H1 (cell line): ENCODE data around the gene SEMA3C. TPM values are rescaled to one million over a fixed set of nuclear protein-coding genes. Genes with fewer than 3 reads are reported as not detected.

Source experiments
- CTCF ChIA-PET: fragments of 300-600 bp; sonication (Branson Sonifier 250); formaldehyde crosslinking; loops from one replicate; lab custom pipeline; 2021; ENCODE audit not compliant: partially characterized antibody; lab: Charles Lee
- POLR2A ChIA-PET: fragments of 300-600 bp; sonication (Branson Sonifier 250); formaldehyde crosslinking; loops from one replicate; lab custom pipeline; 2021; ENCODE audit warnings: inconsistent platforms; ENCODE audit not compliant: partially characterized antibody; lab: Charles Lee
- DNase-seq, 2 experiments: peaks; one replicate each; pipeline versions ENCODE4 v3.0.0 to v3.0.0-alpha.2; 2010 to 2022; ENCODE audit warnings: low spot score in 2 of 2, low read depth in 1 of 2, mixed read lengths in 1 of 2
- FAIRE-seq: peaks from 2 replicates; lab custom pipeline; 2011; peaks lifted over from hg19 to GRCh38; lab: Jason Lieb, UNC
- H2AFZ ChIP-seq: 2 replicates; pipeline ENCODE4 v1.8.1; 2012; ENCODE audit warnings: low read length, inconsistent platforms
- H2AK5ac ChIP-seq: 2 replicates; pipeline ENCODE4 v1.6.1; 2013; ENCODE audit warnings: low read depth, low read length
- H2BK120ac ChIP-seq: replicated peaks from 2 replicates; pipeline ENCODE3; 2013; ENCODE audit warnings: low read depth, low read length, inconsistent platforms
- H2BK12ac ChIP-seq: 2 replicates; pipeline ENCODE4 v1.6.1; 2013; ENCODE audit warnings: low read depth, low read length
- H2BK15ac ChIP-seq: 2 replicates; pipeline ENCODE4 v1.6.1; 2013; ENCODE audit warnings: low read length
- H2BK20ac ChIP-seq: 2 replicates; pipeline ENCODE4 v1.6.1; 2013; ENCODE audit warnings: low read length
- H2BK5ac ChIP-seq: 2 replicates; pipeline ENCODE4 v1.6.1; 2013; ENCODE audit warnings: low read depth, low read length
- H3K14ac ChIP-seq: 2 replicates; pipeline ENCODE4 v1.6.1; 2013; ENCODE audit warnings: inconsistent platforms; ENCODE audit not compliant: insufficient read length
- H3K18ac ChIP-seq: 2 replicates; pipeline ENCODE4 v1.6.1; 2013; ENCODE audit warnings: low read length; ENCODE audit errors: extremely low read depth
- H3K23ac ChIP-seq: 2 replicates; pipeline ENCODE4 v1.6.1; 2013; ENCODE audit warnings: inconsistent platforms; ENCODE audit not compliant: insufficient read length
- H3K23me2 ChIP-seq: 2 replicates; pipeline ENCODE4 v1.6.1; 2013; ENCODE audit warnings: low read depth, low read length
- H3K27ac ChIP-seq: 2 replicates; pipeline ENCODE4 v1.6.1; 2011; ENCODE audit warnings: low read depth, low read length, inconsistent platforms
- H3K27me3 ChIP-seq, 4 experiments: replicated peaks in 1 of 4; 1 replicate in 1 of 4; 2 replicates in 3 of 4; pipeline versions ENCODE4 v1.6.1 to v1.8.1; 2011 to 2013; ENCODE audit warnings: low read length in 3 of 4, mild to moderate bottlenecking in 3 of 4, inconsistent platforms in 2 of 4, mixed read lengths in 2 of 4, moderate library complexity in 1 of 4; ENCODE audit not compliant: control insufficient read depth in 3 of 4, insufficient read depth in 3 of 4; ENCODE audit errors: extremely low read depth in 1 of 4
- H3K36me3 ChIP-seq, 4 experiments: 2 replicates each; pipeline versions ENCODE4 v1.6.1 to v1.8.1; 2011 to 2013; ENCODE audit warnings: mild to moderate bottlenecking in 4 of 4, low read length in 3 of 4, moderate library complexity in 2 of 4, control low read depth in 1 of 4, inconsistent platforms in 1 of 4; ENCODE audit not compliant: insufficient read depth in 4 of 4, control insufficient read depth in 2 of 4
- H3K4ac ChIP-seq: replicated peaks from 2 replicates; pipeline ENCODE3; 2013; ENCODE audit warnings: low read length, low read depth, mixed read lengths, inconsistent platforms; ENCODE audit not compliant: insufficient read length
- H3K4me1 ChIP-seq, 4 experiments: replicated peaks in 1 of 4; 1 replicate in 1 of 4; 2 replicates in 3 of 4; pipeline versions ENCODE4 v1.6.1 to v1.8.1; 2011 to 2013; ENCODE audit warnings: low read length in 3 of 4, inconsistent platforms in 2 of 4, mixed read lengths in 1 of 4; ENCODE audit not compliant: insufficient read depth in 4 of 4, control insufficient read depth in 3 of 4
- H3K4me2 ChIP-seq, 2 experiments: 2 replicates each; pipeline versions ENCODE4 v1.6.1 to v1.8.1; 2011 to 2013; ENCODE audit warnings: low read depth in 2 of 2, low read length in 2 of 2, control low read depth in 1 of 2, inconsistent platforms in 1 of 2, mild to moderate bottlenecking in 1 of 2; ENCODE audit not compliant: insufficient read depth in 1 of 2
- H3K4me3 ChIP-seq, 4 experiments: fragments of 200-600, 300-600 bp in 1 of 4; sonication (generic), shearing (Covaris generic), sonication (Bioruptor Twin) in 1 of 4; 2 replicates each; pipeline versions ENCODE4 v1.5.1 to v1.8.1; 2011 to 2016; ENCODE audit warnings: low read length in 4 of 4, low read depth in 3 of 4, control low read depth in 2 of 4, inconsistent platforms in 2 of 4, mild to moderate bottlenecking in 2 of 4, mixed read lengths in 1 of 4, moderate library complexity in 1 of 4; ENCODE audit not compliant: insufficient read depth in 2 of 4; ENCODE audit errors: extremely low read depth in 1 of 4
- H3K56ac ChIP-seq: replicated peaks from 2 replicates; pipeline ENCODE3; 2013; ENCODE audit warnings: low read depth, mild to moderate bottlenecking, mixed read lengths, low read length, inconsistent platforms; ENCODE audit not compliant: insufficient read length
- H3K79me1 ChIP-seq: 2 replicates; pipeline ENCODE4 v1.6.1; 2013; ENCODE audit warnings: low read depth, low read length, control low read depth
- H3K79me2 ChIP-seq, 2 experiments: 2 replicates each; pipeline versions ENCODE4 v1.6.1 to v1.8.1; 2012 to 2013; ENCODE audit warnings: low read length in 2 of 2, mild to moderate bottlenecking in 2 of 2, inconsistent platforms in 1 of 2; ENCODE audit not compliant: insufficient read depth in 2 of 2, control insufficient read depth in 1 of 2
- H3K9ac ChIP-seq, 4 experiments: replicated peaks in 1 of 4; 1 replicate in 1 of 4; 2 replicates in 3 of 4; pipeline versions ENCODE4 v1.6.1 to v1.8.1; 2011 to 2013; ENCODE audit warnings: low read depth in 3 of 4, low read length in 3 of 4, control low read depth in 2 of 4, mild to moderate bottlenecking in 2 of 4, moderate library complexity in 2 of 4, inconsistent platforms in 1 of 4; ENCODE audit errors: extremely low read depth in 1 of 4
- H3K9me3 ChIP-seq, 2 experiments: 2 replicates each; pipeline versions ENCODE4 v1.6.1 to v1.8.1; 2012 to 2013; ENCODE audit warnings: mild to moderate bottlenecking in 2 of 2, moderate library complexity in 2 of 2, control low read depth in 1 of 2, inconsistent platforms in 1 of 2, low read depth in 1 of 2, low read length in 1 of 2, mixed read lengths in 1 of 2; ENCODE audit not compliant: insufficient read depth in 2 of 2
- H4K20me1 ChIP-seq, 2 experiments: replicated peaks in 1 of 2; 2 replicates each; pipeline versions ENCODE3 to v1.8.1; 2011 to 2013; ENCODE audit warnings: inconsistent platforms in 2 of 2, low read length in 2 of 2, mild to moderate bottlenecking in 1 of 2; ENCODE audit not compliant: insufficient read depth in 2 of 2, control insufficient read depth in 1 of 2
- H4K5ac ChIP-seq: 2 replicates; pipeline ENCODE4 v1.6.1; 2013; ENCODE audit warnings: low read length, low read depth, mixed read lengths, inconsistent platforms; ENCODE audit not compliant: insufficient read length
- H4K8ac ChIP-seq: 2 replicates; pipeline ENCODE4 v1.8.0; 2013; ENCODE audit warnings: mild to moderate bottlenecking, moderate library complexity, low read length, inconsistent platforms; ENCODE audit not compliant: insufficient read depth; ENCODE audit errors: extremely low read depth
- H4K91ac ChIP-seq: replicated peaks from 2 replicates; pipeline ENCODE3; 2013; ENCODE audit warnings: low read length, mixed read lengths, inconsistent platforms; ENCODE audit not compliant: insufficient read length
- POLR2A ChIP-seq, 2 experiments: IDR thresholded peaks; 1 replicate in 1 of 2; 2 replicates in 1 of 2; pipeline ENCODE4 v1.6.1; 2011; ENCODE audit warnings: low read depth in 2 of 2, low read length in 2 of 2, mild to moderate bottlenecking in 2 of 2; ENCODE audit errors: control extremely low read depth in 1 of 2
- SIRT6 ChIP-seq: IDR thresholded peaks from one replicate; pipeline ENCODE4 v1.7.1; 2012; ENCODE audit warnings: low read length, inconsistent platforms
- SIX5 ChIP-seq: IDR thresholded peaks from 2 replicates; pipeline ENCODE4 v1.6.1; 2011; ENCODE audit warnings: mild to moderate bottlenecking, low read depth, low read length
- TBP ChIP-seq: IDR thresholded peaks from 2 replicates; pipeline ENCODE4 v1.6.1; 2011; ENCODE audit warnings: low read depth, low read length, improper control_type of control experiment
- WGBS, 2 experiments: shearing (Covaris generic) in 1 of 2; methylation state at CpG; one replicate each; pipeline versions ENCODE4 v1.1.6 to v1.1.7; 2013 to 2015; ENCODE audit warnings: low lambda C conversion rate in 2 of 2, mixed read lengths in 2 of 2, inconsistent platforms in 1 of 2, low coverage in 1 of 2, missing lambda C conversion rate in 1 of 2; ENCODE audit not compliant: insufficient replicate concordance in 2 of 2, insufficient coverage in 1 of 2, insufficient read length in 1 of 2; ENCODE audit errors: extremely low coverage in 1 of 2, missing lambda C conversion rate in 1 of 2; 5-methylcytosine and 5-hydroxymethylcytosine counted together
- polyA plus RNA-seq, 7 experiments: library from polyadenylated mRNA; depleted of rRNA in 3 of 7; stranded (reverse) in 5 of 7; unstranded in 2 of 7; fragments of >200 nt in 5 of 7; fragments of 200-250 nt in 2 of 7; gene quantifications; 1 replicate in 5 of 7; 2 replicates in 1 of 7; 4 replicates in 1 of 7; pipeline versions ENCODE4 v1.2.1 to v1.2.3, GENCODE V29; 2011 to 2013; ENCODE audit warnings: missing spikeins in 2 of 7, mixed read lengths in 2 of 7
- total RNA-seq: library from RNA; stranded (reverse); fragmentation: NEBNext Ultra II Directional; extraction: Animal tissue kit (Norgen Biotek cat#: 25700); gene quantifications from 2 replicates; pipeline ENCODE4 v1.2.1, GENCODE V29; 2021

SEMA3C gene
- total and polyA plus RNA-seq, 2 of the 8 experiments (the other 6 are each of a cell fraction or from before 2014, with no cell fraction given) = 0.15 to 1.4 TPM

GRCh38 chr7:80823057-80823456 lies 95.8 kb downstream of the SEMA3C start:
- CTCF ChIA-PET = no interaction called here
- H4K91ac ChIP-seq = no peak overlapping the region

More at GRCh38 chr7:80823057-80823456, 95.8 kb downstream of the SEMA3C start:
- no peaks in the 10 kb centered on the region for H3K79me2 ChIP-seq
- H3K14ac ChIP-seq = no peak overlapping the region
- no peaks in the 10 kb centered on the region for H3K9me3 ChIP-seq
- no peaks in the 10 kb centered on the region for H3K36me3 ChIP-seq
- WGBS, 2 experiments = 90% methylated on average over 3 of the region's 3 CpGs; no CpG with 5 or more reads in 1 of the 2 experiments
- no peak for TF ChIP-seq POLR2A (IDR thresholded peaks at IDR 0.05; ENCODE audit: control extremely low read depth in 1 of 2, low read depth in 2 of 2, low read length in 2 of 2)
- no peak for TF ChIP-seq TBP
- no peak for TF ChIP-seq SIX5
- no peak for TF ChIP-seq SIRT6
- no peak overlapping the region for H4K8ac ChIP-seq
- H2BK20ac ChIP-seq = no peak overlapping the region
- DNase-seq (no peak), FAIRE-seq (no peak)
- no peaks in the 10 kb centered on the region for H3K27me3 ChIP-seq
- H3K4ac ChIP-seq = no peak overlapping the region
- H3K27ac ChIP-seq = no peak overlapping the region
- no peak overlapping the region for H4K5ac ChIP-seq
- no peaks in the 10 kb centered on the region for H4K20me1 ChIP-seq
- POLR2A ChIA-PET = no interaction called here
- no peak overlapping the region for H3K9ac ChIP-seq
- H2AK5ac ChIP-seq = no peak overlapping the region
- no peak overlapping the region for H2BK15ac ChIP-seq
- no peaks in the 10 kb centered on the region for H3K4me1 ChIP-seq
- H3K23ac ChIP-seq = no peak overlapping the region
- H3K4me3 ChIP-seq = no peak overlapping the region
- no peak overlapping the region for H2BK12ac ChIP-seq
- no peak overlapping the region for H2BK5ac ChIP-seq
- H3K79me1 ChIP-seq = no peaks in the 10 kb centered on the region
- H3K18ac ChIP-seq = no peak overlapping the region
- no peak overlapping the region for H3K56ac ChIP-seq
- no peak overlapping the region for H2AFZ ChIP-seq
- no peak overlapping the region for H2BK120ac ChIP-seq
- H3K23me2 ChIP-seq = no peaks in the 10 kb centered on the region
- H3K4me2 ChIP-seq = no peak overlapping the region
